ENCODE measurements around the gene OTOG.

The OTOG gene

DNA sequence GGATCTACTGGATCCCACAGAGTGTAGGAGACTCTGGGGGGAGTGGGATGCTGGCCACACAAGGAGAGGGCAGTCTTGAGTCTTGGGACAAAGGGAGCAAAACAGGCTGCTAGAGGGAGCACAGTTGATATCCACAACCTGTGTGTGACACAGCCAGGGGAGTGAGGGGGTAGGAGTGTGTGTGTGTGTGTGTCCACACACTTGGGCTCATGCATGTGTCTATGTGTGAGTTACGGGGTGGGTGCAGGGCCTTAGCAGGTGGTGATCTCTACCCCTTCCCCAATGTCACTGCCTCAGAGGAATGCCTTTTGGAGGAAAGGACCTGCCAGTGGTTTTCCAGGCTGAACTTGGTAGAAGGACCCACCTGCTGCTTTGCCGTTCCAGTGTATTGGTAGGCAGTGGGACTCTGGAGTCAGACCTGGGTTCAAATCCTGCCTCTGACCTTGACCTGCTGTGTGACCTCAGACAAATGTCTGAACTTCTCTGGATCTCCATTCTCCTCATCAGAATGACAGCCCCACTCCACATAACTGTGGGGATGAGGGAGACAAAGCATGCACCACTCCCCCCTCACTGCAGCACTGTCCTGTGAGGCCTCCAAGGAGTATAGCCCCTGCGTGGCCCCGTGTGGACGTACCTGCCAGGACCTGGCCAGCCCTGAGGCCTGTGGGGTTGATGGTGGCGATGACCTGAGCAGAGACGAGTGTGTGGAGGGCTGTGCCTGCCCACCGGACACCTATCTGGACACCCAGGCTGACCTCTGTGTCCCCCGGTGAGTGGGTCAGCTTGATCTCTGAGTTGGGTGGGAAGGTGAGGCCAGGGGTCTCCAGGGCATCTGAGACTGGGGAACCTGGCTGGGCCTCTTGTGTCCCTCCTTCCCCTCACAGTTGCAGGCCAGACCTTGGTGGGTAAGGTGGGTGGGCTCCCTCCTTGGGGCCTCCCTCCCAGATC is 27.4 kb downstream of the OTOG start:
- H3K27me3 ChIP-seq (ENCODE audit: insufficient read depth, low read depth), result no peaks in the 10 kb centered on the region
- no peak overlapping the region for H3K4me3 ChIP-seq (IDR thresholded peaks at IDR 0.05; ENCODE audit: insufficient read depth, low read depth, low read length)
- no peaks in the 10 kb centered on the region for H4K20me1 ChIP-seq (ENCODE audit: insufficient read depth)
- no peak overlapping the region for H3K27ac ChIP-seq
- H3K4me2 ChIP-seq, result no peak overlapping the region
- TF ChIP-seq, protein P1, sequence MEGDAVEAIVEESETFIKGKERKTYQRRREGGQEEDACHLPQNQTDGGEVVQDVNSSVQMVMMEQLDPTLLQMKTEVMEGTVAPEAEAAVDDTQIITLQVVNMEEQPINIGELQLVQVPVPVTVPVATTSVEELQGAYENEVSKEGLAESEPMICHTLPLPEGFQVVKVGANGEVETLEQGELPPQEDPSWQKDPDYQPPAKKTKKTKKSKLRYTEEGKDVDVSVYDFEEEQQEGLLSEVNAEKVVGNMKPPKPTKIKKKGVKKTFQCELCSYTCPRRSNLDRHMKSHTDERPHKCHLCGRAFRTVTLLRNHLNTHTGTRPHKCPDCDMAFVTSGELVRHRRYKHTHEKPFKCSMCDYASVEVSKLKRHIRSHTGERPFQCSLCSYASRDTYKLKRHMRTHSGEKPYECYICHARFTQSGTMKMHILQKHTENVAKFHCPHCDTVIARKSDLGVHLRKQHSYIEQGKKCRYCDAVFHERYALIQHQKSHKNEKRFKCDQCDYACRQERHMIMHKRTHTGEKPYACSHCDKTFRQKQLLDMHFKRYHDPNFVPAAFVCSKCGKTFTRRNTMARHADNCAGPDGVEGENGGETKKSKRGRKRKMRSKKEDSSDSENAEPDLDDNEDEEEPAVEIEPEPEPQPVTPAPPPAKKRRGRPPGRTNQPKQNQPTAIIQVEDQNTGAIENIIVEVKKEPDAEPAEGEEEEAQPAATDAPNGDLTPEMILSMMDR (conservative IDR thresholded peaks at IDR 0.05; ENCODE audit: low read depth, low read length), result no peak
- H2AFZ ChIP-seq (ENCODE audit: low read depth), result no peak overlapping the region
- H3K4me1 ChIP-seq (ENCODE audit: low read depth, poor library complexity, severe bottlenecking), result no peaks in the 10 kb centered on the region
- no peaks in the 10 kb centered on the region for H3K79me2 ChIP-seq (ENCODE audit: insufficient read depth, low read depth)
- no peaks in the 10 kb centered on the region for H3K36me3 ChIP-seq (ENCODE audit: insufficient read depth)
- H3K9ac ChIP-seq, result no peak overlapping the region

DNA sequence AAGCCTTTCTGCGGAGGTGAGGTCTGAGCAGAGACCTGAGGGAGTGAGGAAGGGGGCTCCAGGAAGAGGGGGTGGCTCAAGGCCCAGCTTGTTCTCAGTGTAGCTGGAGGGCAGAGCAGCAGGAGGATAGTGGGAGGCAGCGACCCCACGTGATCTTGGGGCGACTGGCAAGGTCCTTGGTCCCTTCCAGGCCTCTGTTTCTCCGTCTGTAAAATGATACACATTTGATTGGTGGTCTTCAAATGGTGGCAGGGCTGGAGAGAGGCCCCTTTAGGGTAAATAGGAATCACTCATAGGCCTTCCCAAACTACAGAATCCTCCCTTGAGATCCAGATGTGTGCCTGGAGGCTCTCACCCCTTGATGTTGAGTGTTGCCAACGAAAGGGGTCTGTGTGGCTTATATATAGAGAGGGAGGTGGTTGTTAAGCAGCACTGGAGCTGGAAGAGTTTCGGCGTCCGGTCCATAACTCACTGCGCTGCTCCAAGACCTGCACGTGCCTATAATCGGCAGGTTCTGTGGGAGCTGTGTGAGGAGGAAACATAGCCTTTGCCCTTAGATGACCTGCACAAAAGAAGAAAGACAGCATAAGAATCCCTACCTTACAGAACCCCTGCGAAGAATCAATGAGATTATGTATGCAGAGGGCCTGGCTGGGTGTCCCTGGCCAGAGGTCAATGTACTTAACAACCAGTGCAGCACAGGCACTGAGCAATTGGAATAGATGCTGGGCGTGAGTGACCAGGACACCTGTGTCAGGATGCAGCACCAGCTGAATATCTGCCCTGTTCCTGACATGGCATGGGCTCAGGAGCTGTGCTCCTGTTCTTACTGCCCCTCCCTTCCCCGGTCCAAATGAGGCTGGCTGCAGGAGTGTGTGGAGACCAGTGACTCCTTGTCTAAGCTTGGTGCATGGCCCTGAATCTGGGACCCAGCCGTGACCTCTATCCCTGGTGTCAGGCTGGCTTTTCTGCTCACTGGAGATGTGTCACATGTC is 28.7 kb downstream of the OTOG start:
- Histone ChIP-seq H3K9ac (no peak overlapping the region), H3K27ac (no peak overlapping the region), H3K4me2 (no peak overlapping the region), H4K20me1 (ENCODE audit: insufficient read depth) (no peaks in the 10 kb centered on the region), H3K79me2 (ENCODE audit: insufficient read depth, low read depth) (no peaks in the 10 kb centered on the region), H3K4me1 (ENCODE audit: low read depth, poor library complexity, severe bottlenecking) (no peaks in the 10 kb centered on the region), H3K27me3 (ENCODE audit: insufficient read depth, low read depth) (no peaks in the 10 kb centered on the region), H3K36me3 (ENCODE audit: insufficient read depth) (no peaks in the 10 kb centered on the region), H3K4me3 (IDR thresholded peaks at IDR 0.05; ENCODE audit: insufficient read depth, low read depth, low read length) (no peak overlapping the region), H2AFZ (ENCODE audit: low read depth) (no peak overlapping the region)
- TF ChIP-seq, protein P1 (conservative IDR thresholded peaks at IDR 0.05; ENCODE audit: low read depth, low read length), result no peak

DNA sequence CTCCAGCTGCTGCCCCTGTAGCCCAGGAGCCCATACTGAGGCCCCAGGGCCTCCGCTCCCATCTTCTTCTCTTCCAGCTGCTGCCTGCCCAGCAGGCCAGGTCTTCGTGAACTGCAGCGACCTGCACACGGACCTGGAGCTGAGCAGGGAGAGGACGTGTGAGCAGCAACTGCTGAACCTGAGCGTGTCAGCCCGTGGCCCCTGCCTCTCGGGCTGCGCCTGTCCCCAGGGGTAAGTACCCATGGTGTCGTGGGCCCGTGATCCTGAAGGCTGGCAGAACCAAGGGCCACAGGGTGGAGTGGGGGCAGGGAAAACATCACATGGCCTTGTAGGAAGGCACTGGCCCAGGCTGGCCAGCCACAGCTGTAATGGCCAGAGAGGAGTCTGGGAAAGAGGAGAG is 31.2 kb downstream of the OTOG start:
- Histone ChIP-seq H3K79me2 (ENCODE audit: insufficient read depth, low read depth) (no peaks in the 10 kb centered on the region), H3K4me2 (no peak overlapping the region), H3K4me1 (ENCODE audit: low read depth, poor library complexity, severe bottlenecking) (no peaks in the 10 kb centered on the region), H3K27me3 (ENCODE audit: insufficient read depth, low read depth) (no peaks in the 10 kb centered on the region), H4K20me1 (ENCODE audit: insufficient read depth) (no peaks in the 10 kb centered on the region), H2AFZ (ENCODE audit: low read depth) (no peak overlapping the region), H3K9ac (no peak overlapping the region), H3K36me3 (ENCODE audit: insufficient read depth) (no peaks in the 10 kb centered on the region), H3K4me3 (IDR thresholded peaks at IDR 0.05; ENCODE audit: insufficient read depth, low read depth, low read length) (no peak overlapping the region), H3K27ac (no peak overlapping the region)
- TF ChIP-seq, protein P1 (conservative IDR thresholded peaks at IDR 0.05; ENCODE audit: low read depth, low read length), result no peak

DNA sequence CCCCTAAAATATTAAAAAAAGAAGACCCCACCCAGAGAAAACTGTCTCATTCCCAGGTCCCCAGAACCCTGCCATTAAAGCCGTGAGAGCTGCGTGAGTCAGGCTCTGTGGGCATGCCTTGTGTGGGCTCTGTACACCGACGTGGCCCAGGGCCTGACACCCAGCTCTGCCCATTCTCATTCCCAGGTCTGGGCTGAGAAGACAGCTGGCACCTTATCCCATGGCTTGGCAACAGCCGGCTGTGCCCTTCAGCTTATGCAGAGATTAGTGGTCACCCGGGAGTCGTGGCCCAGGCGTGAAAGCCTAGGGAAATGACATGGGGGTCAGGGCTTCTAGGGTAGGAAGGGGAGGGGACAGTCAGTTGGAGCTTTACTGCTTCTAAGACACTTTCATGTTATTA is 31.9 kb downstream of the OTOG start:
- Histone ChIP-seq H3K36me3 (ENCODE audit: insufficient read depth) (no peaks in the 10 kb centered on the region), H3K4me2 (no peak overlapping the region), H3K9ac (no peak overlapping the region), H3K4me1 (ENCODE audit: low read depth, poor library complexity, severe bottlenecking) (no peaks in the 10 kb centered on the region), H3K79me2 (ENCODE audit: insufficient read depth, low read depth) (no peaks in the 10 kb centered on the region), H3K27ac (no peak overlapping the region), H3K4me3 (IDR thresholded peaks at IDR 0.05; ENCODE audit: insufficient read depth, low read depth, low read length) (no peak overlapping the region), H4K20me1 (ENCODE audit: insufficient read depth) (no peaks in the 10 kb centered on the region), H3K27me3 (ENCODE audit: insufficient read depth, low read depth) (no peaks in the 10 kb centered on the region), H2AFZ (ENCODE audit: low read depth) (no peak overlapping the region)
- TF ChIP-seq, protein P1 (conservative IDR thresholded peaks at IDR 0.05; ENCODE audit: low read depth, low read length), result no peak

Data from KMS-11 (cell line).